HPDE6-E6E7 (cell line): Measurements from ENCODE around the gene S100A6.
"Not testable (repeated sequence)": the region's sequence is repeated elsewhere in the genome, so short reads cannot be mapped to it uniquely, and the experiment has no call there.

Experiments used
- DNase-seq: peaks from one replicate; pipeline ENCODE4 v3.0.0; 2011; ENCODE audit warnings: missing footprints; ENCODE audit errors: extremely low spot score

Gene S100A6

DNA sequence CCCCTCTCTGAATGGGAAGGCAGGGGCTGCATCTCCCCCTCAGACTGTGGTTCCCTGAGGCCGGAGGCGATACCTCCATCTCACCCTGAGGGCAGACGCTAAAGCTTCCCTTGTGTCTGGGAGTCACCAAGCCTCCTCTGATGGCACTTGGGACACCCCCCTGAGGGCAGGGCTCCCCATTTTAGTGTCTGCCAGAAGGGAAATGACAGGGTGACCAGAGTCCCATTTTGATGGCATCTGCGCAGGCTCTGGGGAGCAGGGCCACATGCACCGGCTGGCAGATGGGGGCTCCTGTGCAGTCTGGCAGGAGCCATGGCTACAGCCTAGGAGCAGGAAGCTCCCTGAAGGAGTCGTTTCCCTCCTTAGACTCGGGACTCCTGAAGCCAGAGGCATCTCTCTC, 28.2 kb upstream of the S100A6 start:
- no peak for DNase-seq

DNA sequence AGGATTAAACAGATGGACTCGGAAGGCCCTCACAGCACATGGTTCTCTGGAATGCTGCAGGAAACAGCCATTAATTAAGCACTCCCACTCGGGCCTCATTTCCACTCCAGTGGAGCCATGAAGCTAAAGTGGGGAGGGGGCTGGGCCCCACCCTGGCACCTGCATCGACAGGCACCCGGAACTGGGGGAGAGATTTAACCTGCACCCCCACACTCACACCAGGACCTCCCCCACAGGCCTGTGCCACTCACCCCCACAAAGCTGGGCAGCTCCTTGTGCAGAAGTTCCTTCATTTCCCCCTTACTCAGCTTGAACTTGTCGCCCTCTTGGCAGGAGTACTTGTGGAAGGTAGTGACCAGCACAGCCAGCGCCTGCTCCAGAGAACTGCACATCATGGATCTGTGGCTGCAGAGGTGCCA, 27.7 kb upstream of the S100A6 start:
- DNase-seq: no peak

DNA sequence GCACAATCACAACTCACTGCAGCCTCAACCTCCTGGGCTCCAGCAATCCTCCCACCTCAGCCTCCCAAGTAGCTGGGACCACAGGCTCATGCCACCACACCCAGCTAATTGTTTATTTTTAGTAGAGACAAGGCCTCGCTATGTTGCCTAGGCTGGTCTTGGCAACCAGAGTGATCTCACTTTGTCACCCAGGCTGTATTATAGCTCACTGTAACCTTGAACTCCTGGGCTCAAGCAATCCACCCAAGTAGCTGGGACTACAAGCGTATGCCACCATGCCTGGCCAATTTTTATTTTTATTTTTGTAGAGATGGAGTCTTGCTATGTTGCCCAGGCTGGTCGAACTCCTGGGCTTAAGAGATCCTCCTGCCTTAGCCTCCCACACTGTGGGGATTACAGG, 26.2 kb upstream of the S100A6 start:
- DNase-seq: not testable (repeated sequence)

DNA sequence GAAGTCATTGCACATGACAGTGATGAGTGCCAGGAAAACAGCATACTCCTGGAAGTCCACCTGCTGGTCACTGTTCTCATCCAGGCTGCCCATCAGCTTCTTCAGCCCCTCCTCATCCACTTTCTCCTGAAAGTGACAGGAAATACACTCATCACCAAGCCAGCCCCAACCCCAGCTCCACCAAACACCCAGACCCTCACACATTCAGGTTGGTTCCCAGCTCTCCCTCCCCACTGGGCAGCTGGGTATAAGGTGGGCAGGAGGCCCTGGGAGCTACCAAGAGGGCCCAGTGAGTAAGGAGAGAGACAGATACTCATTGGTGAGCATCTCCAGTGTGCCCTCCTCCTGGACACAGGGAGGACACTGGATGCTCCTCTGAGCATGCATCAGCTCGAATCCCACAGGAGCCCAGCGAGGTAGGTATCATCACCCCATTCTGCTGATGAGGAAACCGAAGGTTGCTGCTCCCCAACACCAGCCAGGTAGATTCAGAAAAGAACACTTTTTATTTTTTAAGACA, 25.7 kb upstream of the S100A6 start:
- DNase-seq: no peak

DNA sequence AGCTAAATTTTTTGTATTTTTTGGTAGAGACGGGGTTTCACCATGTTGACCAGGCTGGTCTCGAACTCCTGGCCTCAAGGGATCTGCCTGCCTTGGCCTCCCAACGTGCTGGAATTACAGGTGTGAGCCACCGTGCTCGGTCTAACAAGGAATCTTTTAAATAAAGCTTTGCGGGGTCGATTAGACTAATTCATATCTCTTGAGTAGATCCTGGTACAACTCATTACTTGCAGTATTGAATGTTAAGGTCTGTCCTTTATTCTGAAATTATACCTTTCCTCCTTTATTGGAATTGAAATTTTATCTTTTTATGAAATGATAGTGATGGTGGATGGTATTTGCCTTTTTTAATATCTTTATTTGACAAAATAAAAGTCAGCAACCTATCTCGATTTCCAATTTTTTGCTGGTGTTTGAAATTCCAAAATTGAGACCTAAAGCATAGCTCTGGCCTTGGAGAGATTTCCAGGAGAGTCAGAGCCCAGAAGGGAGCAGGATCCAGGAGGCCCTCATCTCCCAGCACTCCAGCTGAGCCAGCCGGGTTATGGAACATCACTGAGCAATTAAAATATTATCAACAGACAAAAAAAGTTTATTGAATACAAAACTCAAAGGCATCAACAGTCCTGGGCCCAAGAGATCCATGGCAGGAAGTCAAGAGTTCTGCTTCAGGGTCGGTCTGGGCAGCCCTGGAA, 25.1 kb upstream of the S100A6 start:
- no peak for DNase-seq

DNA sequence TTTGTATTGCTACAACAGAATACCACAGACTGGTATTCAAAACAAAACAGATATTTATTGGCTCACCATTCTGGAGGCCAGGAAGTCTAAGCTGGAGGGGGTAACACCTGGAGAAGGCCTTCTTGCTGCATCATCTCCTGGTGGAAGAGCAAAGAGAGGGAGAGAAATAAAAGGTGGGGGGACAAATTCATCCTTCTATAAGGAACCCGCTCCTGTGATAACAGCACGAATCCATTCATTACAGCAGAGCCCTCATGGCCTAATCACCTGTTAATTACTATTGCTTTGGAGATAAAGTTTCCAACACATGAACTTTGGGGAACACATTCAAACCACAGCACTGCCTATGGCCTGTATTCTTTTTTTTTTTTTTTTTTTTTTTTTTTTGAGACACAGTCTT, 24.4 kb upstream of the S100A6 start:
- DNase-seq: no peak

DNA sequence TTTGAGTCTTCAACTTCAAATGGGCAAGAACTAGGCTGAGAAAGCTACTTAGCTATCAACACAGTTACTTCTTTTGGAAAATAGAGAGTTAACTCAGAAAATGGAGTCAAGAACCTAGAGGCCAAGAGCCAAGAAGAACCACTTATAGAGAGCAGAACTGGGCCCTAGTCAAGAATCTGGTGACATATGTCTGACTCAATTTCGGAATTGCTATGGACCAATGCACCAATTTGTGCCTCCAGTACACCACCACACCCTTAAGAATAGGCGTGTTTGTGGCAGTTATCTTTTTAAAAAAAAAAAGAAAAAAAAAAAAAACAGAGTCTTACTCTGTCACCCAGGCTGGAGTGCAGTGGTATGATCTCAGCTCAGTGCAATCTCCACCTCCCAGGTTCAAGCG, 22.1 kb upstream of the S100A6 start:
- no peak for DNase-seq

DNA sequence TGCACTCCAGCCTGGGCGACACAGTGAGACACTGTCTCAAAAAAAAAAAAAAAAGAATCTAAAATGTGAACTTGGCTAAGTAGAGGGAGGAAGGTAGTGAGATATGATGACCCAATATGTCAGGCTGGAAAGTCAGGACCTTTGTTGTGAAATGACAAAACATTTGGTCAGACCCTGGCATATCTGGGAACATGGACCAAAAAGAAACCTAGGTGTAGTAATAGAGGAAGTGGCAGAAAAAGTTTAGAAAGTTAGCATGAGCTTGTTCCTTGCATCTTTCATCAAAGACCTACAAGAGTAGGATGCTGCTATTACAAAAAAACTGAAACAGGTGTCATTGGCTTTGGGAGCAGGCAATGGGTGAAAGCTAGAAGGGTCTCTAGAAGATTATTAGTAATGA, 20.6 kb upstream of the S100A6 start:
- no peak for DNase-seq

DNA sequence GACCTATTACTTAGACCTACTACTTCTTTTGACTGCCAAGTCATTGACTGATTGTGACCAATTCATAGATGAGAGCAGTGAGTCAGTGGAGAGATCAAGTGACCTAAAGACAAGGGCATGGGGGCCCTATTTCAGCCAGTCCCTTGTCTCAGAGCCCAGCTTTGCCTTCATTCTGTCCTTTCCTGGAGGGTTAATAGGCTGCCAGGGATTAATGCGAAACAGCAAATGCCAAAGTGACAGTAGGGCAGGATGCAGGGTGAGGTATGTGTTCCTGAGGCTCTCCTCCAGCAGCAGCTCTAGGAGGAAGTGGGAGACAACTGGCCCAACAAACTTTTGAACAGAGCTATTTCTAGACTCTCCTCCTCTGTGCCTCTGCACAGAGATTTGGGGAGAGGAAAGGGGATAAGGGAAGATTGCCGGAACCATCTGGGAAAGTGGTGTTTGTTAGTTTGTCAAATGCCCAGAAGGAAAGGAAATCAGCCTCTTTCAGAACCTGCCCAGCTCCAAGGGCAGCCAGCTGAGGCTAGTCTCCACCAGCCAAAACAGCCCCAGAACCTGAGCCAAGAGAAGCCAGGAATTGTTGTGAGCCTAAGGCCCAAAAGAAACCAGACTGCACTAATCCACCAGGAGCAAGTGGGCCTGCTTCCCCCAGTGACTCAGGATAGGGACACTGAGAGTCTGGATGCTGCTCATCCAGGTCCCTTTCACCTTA, 18.2 kb upstream of the S100A6 start:
- no peak for DNase-seq

DNA sequence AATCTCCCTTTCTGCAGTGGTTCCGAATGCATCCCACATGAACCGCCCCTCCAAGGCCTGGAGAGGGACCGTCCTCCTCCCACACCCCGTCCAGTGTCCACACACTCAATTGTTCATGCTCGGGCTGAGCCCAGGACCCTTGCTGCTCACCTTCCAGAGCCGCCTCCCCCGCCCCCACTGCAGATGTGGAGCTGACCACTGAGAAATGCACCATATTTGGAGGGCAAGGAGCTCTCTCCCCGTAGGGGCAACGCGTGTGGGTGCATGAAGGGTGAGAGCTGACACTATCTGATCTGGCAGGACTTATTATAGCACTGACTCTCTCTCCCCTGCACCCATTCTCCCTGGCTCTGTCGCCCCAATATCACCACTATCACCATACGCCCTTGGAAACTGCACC, 17.3 kb upstream of the S100A6 start:
- no peak for DNase-seq

DNA sequence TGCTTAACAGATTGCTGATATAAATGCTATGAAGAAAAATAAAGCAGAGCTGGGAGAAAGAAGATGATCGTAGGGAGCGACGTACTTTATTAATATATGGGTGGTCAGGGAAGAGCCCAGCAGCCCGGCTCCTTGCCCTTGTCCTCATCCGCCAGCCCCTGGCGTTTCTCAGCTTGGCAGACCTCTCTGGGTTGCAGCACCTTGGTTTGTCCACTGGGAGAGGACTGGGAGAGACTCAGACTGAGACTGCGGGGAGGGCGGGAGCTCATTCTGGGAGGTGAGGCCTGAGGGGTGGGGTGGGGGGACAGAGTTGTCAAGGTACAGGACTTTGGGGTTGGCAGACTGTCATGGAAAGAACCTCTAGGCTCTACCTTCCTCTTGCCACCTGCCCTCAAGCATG, 16.5 kb upstream of the S100A6 start:
- no peak for DNase-seq

DNA sequence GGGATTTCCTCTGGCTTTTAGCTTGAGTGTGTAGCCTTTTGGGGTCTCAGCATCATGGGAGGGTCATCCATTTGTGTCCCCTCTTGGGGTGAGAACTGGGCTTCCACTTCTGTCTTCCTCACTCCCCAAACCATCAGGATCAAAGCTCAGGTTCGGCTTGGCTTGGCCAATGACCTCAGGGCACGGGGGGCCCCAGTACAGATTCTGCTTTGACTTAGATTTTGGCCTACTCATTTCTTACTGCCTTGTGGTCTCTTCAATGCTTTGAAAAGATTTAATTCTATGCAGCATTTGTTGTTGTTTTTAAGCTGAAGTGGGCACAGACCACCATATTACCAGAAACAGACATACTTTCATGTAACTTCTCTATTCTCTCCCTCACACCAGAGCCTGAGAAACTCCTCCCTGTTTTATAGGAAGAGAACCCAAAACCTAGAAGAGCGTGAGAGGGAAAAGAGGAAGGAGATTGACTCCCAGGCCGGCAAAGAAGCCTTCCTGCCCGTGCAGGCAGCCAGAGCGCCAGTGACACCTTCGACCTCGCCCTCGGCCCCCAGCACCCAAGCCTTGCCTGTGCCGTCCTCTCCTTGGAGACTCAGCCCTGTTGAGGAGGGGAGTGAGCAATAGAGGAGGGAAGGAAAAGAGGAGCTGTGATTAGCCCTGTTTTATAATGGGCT, 15.2 kb upstream of the S100A6 start:
- no peak for DNase-seq

DNA sequence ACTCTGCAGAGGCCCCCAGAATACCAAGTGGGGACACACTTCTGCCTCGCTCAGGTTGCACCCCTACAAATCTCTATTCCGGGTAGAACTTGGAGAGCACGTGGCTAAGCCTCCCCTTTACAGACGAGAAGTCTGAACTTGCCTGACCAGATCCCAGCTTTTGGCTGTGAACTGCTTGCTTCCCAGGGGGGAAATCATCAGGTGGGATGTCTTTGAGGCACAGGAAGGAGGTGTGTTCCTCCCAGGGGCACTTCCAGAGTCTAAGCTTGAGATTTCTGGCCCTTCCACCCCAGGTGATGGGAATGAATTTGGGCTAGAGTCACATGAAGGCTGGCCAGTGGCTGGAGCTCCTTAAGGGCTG, 14.6 kb upstream of the S100A6 start:
- no peak for DNase-seq

DNA sequence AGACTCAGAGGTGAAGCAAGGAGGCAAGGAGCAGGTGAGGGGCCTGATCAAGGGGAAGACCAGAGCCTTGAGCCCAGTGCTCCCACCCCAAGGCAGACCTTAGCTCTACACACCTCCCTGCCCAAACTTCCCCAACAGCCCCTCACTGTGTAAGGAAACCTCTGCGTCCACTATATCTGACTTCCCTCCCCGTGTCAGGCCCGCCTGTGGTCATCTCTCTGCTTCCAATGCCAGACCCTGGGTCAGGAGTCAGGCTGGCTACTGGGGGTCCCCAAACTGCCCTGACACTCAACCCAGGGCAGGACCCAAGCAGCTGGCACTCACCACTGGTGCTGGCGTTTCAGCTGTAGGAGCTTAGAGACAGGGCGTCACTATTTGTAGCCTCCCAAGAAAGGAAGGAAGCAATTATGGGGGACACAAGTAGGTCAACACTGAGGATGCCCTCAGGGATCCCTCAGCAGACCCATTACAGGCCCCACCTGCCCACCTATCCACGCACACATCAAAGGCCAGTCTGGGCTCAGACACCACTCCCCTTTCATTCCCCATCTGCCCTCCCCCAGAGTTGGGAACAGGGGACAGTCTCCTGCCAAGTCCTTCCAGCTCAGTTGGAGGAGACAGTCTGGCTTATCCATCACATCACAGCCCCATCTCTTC, 14.1 kb upstream of the S100A6 start:
- no peak for DNase-seq

DNA sequence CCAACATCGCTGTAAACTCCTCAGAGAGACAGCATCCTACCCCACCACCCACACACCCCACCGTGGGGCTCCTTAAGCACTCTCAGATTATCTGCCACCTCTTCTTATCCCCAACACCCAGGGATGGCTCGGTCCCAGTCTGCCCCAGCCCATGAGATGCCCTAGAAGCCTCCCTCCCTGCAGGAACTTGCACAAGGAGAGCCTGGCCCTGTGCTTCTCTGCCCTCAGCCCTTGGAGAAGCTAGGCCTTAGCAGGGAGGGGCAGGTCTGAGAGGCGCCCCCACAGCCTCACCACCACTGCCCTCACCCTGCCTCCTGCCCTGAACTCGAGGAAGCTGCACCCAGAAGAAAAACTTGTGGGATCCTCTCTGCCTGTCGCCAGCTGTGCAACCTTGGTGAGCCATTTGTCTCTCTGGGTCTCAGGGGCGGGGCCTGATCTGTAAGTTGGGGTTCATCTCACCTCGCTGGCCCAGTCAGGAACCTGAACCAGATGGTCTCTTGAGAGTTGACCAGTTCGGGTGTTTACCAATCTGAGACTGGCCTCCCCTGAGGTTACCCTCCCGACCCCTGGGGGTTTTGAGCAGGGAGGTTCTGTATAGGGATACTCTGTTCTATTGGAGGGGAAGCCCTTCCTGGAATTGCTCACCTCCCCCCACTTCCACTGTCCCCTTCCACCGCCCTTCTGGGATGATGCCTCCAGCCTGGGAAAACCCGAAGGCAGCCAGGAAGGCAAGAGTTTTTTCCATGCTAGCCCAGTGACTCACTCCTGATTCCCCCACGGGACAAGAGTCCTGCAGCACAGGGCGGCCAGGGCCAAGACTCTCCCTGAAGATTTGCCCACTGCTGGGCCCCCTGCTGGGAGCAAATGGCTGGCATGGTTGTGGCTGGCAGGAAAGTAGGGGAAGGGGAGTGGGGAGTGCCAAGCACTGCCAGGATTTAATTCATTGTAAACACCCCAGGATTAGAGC, 13.2 kb upstream of the S100A6 start, which contains the start of gene S100A3:
Gene S100A3, minus strand, starts transcription at position 537 of the 967 bp plus-strand sequence. CDS start 773 bp downstream, outside the sequence.
- DNase-seq: no peak

DNA sequence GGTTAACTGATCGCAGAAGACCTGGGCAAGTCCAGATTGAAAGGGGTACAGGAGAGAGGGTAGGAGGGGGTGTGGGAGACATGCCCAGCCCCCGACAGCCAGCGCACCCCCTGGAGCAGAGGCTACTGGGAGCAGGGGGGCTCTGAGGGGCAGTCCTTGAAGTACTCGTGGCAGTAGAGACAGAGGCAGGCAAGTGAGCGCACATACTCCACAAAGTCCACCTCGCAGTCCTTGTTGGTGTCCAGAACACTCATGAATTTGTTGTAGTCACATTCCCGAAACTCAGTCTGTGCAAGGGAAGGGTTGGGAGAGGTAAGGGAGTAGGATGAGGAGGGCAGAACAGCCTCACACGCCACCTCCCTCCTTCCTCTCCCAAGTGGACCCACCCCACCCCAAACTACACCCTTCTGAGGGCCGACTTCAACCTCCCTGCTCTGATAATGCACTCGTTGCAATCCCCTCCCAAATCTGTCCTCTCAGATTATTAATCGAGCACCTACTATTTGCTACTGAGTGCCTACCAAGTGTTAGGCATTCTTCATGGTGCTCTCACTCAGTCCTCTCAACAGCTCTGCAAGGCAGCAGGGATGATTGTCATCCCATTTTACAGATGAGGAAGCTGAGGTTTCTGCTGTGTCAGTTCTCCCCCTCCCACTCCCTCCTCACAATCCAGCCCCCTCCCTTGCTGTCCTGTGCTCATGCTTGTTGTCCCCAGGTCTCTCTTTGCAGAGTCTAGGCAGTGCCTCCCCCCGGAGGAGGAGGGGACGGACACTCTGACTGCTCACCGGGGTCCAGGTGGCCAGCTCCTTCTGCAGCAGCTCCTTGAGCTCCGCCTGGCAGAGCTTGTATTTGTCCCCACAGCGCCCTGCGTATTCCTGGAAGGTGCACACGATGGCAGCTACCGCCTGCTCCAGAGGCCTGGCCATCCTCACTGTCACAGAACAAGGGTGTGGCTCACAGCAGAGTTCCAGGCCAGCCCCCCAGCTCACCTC, 12.1 kb upstream of the S100A6 start:
- DNase-seq: no peak

DNA sequence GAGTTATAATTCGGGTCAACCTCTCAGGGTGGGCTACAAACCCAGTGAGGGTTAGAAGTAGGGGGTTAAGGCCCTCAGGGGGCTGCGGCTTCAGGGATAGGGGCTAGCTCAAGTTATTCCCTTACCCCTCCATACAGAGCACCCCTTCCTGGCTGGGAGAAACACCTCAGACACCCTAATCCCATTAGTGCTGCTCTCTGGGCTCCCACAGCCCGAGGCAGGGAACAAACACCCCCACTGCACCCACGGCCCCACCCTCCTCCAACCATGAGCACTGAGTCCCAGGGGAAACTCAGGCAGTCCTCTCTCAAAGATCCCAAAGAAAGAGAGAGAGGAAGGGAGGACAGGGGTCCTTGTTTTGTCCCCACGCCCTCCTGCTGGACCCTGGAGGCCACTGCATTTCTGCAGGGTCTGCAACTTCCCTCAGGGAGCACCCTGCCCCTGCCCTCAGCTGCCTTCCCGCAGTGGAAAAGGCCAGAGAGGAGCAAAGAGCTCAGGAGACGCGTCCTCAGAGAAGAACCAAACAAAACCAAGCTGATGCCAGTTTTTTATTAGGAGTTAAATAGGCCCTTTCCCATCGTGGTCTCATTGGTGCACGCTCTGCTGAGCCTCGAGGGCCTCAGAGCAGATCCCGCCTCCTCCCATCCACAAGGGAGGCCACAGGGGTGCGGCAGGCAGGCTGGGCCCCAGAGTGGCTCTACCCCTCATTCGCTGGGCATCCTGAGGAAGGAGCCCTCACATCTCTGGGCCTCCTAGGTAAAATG, 11.2 kb upstream of the S100A6 start:
- no peak for DNase-seq

DNA sequence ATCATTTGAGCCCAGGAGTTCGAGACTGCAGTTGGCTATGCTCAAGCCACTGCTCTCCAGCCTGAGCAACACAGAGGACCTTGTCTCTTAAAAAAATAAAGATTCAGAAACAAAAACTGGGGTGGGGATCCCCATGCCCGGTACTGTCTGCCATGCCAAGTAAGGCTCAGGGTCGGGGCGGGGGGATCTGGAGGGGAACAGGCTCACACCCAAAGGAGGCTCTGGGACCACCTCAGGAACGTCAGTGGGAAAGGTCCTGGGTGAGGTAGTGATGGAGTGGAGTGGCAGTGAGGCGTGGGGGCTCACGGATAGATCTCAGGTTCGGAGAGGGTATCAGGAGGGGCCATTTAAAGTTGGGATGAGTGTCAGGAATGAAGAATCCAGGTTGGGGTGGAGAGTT, 10.6 kb upstream of the S100A6 start:
- DNase-seq: no peak
